HG02798 (cell line): ENCODE results near the gene MAD2L1BP.
"Not testable (repeated sequence)": the region's sequence is repeated elsewhere in the genome, so short reads cannot be mapped to it uniquely, and the experiment has no call there.

Experiments used
- ATAC-seq: cut with Tn5 transposase; IDR thresholded peaks from one replicate; pipeline ENCODE4 v1.9.1; 2021; ENCODE audit warnings: mild to moderate bottlenecking; ENCODE audit not compliant: unreplicated experiment, poor library complexity

Gene MAD2L1BP

DNA sequence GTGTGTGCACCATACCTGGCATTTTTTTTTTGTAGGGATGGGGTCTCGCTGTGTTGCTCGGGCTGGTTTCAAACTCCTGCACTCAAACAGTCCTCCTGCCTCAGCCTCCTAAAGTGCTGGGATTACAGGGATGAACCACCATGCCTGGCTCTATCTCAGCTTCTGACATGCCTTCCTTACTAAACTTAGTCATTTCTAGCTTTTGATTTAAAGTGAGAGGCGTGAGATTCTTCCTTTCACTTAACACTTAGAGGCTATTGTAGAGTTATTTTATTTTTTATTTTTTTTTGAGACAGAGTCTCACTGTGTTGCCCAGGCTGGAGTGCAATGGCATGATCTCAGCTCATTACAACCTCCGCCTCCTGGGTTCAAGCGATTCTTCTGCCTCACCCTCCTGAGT lies 27.3 kb downstream of the MAD2L1BP start:
- ATAC-seq: not testable (repeated sequence)

DNA sequence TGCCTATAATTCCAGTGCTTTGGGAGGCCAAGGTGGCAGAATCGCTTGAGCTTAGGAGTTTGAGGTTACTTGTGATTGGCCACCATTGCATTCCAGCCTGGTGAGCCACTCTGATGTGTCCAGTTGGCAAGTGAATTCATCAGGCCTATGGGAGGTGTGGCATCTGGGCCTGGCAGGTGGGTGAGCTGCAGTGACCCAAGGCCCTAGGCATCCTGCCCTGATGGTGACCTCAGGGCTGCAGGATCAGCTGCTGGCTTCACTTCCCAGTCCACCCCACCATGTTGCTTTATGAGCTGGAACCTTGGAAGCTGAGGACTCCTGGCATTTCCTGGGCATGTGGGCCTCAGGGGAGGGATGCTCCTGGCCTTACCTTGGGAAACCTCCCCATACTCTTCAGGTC lies 29.7 kb downstream of the MAD2L1BP start:
- ATAC-seq: no peak

DNA sequence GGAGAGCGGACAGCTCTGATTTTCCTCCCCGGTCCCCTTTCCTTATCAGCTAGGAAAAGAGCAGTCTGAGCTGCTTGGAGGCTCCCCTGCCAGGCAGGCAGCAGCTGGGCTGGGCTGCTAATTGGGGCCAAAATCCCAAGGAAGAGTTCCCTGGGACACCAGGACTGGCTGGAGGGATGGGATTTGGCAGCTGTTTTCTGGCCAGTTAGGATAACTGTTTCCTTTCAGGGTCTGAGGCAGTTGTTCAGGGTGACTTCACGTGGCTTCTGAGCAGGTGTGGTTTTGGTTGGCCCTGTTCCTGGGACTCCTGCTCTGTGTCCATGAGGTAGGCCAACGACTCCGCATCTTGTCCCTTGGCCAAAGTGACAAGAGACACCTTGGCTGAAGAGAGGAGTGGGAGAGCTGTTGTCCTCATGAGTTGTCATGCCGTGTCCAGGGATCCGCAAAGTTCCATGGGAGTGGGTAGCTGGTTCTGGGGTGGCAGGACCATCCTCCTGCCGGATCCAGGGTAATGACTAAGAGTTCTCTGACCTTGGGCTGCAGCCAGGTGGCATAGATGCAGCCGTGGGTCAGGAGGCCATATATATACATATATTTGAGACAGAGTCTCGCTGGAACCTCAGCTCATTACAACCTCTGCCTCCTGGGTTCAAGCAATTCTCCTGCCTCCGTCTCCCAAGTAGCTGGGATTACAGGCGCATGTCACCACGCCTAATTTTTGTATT lies 30.7 kb downstream of the MAD2L1BP start:
- no peak for ATAC-seq

DNA sequence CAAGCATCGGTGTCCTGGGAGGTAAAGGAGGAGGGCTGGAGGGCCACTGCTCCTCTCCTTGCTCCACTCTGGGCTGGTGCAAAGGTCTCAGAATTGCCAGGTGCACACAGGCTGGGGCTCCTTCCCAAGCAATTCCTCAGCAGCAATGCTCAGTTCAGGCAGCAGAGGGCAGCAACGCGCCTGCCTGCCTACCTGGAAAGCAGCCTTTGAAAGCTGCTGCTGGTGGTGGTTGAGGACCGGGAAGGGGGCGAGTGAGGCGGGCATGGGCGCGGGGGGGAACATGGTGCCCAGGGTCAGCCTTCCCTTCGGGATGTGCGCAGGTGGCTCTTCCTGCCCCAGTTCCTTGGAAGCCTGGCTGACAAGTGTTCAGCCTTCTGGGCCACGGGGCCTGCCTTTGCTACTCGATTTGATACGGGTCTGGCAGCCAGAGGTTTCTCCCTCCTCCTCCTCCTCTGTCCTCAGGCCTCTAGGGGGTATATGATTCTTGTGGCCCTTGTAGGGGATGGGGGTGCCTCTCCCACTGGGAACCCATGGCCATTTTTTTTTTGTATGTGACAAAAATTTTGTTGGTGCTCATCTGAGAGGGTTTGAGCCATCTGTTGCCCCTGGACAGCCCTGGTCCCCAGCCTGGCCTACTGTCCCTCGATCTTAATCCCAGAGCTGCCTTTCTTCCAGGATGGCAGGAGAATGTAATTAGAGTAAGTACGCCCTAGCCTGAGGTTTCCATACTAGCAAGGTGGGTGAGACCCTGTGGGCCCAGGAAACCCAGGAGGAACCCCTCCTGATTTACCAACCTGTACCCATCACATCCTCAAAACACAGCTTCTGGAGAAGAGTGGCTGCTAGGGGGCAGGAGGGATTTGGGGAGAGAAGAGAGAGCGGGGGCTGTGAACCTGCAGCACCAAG lies 31.9 kb downstream of the MAD2L1BP start:
- ATAC-seq: peak; percentile 54

DNA sequence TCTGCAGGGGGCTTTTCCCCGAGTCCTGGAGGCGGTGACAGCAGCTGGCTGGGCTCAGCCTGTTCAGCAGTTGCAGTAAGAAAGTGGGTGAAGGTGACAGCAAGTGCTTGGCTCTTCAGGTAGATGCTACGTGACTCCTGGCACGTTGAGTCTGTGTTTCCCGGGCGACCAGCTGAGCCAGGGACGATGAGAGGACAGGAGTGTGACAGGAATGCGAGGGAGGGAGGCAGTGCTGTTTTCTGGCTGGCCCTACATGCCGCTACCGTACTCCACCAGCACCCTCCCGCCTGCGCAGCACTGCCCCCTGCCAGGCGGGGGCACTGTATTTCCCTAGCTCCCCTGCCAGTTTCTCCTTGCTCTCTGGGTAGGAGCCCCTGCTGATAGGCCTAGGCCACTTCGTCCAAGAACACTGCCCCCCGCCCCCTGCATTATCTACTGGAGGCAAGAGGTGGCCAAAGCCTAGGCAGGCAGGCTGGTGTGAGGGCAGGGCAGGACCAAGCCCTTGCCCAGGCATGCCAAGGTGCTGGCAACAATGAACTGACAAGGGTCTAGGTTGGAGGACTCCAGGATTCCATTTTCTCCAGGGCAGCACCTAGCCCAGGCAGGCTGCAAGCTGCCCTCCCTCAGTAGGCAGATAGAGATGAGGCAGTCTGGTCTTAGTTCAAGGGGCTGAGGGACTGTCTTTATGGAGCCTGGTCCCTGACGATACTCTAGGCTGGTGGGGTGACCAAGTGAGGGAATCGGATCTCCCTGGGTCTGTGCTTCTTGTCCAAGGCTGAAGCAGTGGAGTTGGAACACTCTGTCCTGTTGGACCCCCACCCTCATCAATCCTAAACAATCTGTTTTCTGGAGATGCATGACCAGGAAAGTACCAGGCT lies 32.8 kb downstream of the MAD2L1BP start:
- peak; percentile 49 for ATAC-seq

DNA sequence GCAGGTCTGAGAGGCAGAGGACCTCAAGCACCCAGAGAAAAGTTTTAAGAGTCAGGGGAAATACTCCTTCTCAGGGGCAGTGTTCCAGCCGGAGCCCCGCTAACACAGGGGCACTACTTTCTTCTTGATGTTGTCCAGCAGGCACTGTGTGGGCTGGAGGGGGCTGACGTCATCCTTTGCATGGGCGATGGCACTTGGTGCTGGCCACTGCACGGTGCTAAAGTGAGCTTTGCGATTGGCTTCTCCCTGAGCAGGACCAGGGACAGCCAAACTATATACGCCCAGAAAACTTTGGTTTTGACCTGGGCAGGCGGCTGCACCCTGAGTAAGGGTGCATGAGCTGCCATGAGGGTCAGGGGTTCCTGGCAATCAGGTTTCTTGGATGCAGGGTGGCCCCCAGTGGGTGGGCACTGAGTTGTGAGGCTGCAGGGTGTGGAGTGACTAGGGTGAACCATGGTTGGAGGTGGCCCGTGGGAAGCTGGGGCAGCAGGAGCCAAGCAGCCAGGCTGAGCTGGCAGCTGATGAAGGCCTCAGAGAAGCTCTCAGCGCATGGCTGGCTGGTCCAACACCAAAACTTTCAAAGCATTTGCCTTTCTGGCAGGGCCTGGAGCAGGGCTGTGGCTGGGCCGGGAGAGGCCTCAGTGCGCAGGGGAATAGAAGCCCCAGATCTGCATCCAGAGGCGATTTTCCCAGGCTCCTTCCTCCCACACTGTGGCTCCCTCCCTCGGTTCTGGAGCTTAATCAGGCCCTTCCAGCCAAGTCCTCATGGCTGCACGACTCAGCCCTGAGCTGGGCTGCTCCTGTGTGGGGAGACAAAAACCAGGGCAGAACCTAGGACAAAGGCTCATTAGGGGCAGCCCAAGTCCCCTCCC lies 33.6 kb downstream of the MAD2L1BP start:
- no peak for ATAC-seq

DNA sequence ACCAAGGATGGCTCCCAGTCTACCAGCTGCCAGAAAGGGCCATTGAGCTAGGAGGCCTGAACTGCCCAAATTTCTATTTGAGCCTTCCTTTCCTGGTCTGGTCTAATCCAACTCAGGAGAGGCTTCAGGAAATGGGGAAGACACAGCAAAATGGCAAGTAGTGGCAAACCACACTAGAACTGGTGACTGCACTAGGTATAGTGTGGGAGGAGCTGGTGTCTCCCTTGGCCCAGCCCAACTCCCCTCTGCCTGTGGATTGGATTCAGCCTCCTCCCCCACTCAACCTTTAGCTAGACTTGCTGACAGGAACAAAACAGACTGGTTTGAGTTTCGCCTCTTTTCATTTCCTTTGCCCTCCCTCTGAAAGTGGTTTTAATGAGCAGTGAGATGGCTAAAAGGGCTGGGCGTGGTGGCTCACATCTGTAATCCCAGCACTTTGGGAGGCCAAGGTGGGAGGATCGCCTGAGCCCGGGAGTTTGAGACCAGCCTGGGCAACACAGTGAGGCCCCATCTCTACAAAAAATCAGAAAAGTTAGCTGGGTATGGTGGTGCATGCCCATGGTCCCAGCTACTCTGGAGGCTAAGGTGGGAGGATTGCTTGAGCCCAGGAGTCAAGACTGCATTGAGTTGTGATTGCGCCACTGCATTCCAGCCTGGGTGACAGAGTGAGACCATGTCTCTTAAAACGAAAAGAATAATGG lies 34.4 kb downstream of the MAD2L1BP start:
- ATAC-seq: no peak

DNA sequence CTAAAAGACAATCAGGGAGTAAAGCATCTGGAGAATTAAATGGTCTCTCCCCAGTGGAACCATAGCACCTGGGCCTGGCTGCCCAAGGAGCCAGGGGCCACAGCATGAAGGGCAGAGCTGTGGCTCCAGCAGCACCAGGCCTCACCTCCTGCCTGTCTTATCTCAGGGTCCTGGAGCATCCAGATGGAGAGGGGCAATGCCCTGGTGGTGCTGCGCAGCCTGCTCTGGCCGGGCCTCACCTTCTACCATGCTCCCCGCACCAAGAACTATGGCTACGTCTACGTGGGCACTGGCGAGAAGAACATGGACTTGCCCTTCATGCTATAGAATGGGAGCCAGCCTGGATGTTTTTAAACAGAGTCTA lies 35.0 kb downstream of the MAD2L1BP start:
- no peak for ATAC-seq

DNA sequence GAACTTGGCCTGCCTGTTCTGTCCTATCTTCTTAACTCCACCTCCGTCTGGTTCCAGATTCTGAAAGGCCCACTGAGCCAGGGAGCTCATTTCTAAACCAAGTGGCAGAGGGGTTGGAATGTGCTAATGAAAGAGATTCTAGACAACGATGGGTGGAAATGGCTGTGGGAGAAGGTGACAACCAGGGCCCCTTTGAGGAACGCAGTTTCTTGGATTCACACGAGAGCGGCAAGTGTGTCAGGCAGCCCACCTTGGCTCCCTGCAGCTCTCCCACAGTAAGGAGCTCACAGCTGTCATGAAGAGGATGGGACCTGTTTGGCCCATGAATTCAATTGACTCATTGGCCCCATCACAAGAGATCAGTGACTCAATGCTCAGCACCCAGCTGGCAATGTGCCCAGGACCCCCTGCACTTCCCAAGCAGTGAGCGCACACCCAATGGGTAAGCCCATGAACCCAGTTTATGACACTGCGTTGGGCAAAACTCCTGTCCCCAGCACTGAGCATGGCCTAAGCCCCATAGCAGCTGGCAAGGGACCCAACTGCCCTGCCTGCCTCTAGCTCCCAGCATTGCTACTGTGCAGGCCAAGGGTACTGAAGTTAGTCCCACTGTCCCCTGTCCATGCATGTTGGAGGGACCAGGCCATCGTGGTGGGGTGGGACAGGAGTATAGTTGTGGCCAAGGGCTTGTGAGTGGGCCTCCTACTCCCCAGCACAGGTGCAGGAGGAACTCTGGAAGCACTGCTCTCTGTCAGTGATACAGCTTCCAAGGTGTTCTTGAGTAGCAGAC lies 35.6 kb downstream of the MAD2L1BP start:
- no peak for ATAC-seq

DNA sequence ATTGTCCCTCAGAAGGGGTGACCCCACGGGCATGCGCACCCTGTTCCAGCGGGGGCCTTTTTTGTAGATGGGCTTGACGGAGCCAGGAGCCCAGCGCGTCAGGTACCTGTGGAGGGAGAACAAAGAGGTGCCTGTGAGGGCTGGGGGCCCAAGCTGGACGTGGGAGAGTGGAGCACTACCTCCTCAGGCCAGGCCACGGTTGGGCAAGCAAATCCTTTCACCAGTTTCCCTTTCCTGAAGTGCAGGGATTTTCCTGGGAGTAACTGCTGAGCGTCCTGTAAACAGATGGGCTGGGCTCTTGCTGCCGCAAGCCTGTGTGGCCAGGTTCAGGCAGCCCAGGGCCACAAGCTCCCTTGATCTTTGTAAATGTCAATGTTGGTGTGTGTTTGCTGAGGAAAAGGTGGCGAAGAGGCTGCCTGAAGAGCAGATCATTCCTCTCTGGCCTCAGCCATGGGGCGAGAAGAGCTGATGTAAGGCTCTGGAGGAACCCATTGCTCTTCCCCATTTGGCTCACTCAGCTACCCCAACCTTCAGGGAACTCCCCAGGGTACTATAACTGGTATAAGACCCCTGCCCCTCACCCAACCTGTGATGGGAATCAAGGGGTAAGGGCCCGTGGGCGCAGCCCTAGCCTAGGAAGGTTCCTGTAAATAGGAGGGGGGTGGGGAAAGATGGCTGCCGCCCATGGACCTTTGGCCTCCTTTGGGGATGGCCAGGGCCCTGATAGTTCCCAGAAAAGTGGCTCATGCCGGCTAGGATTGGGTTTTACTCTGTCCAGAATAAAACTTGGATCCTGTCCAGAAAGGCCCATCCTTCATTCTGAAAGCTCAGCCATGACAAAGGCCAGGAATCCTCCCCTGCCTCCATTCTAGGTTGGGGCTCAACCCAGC lies 36.4 kb downstream of the MAD2L1BP start:
- ATAC-seq: no peak

DNA sequence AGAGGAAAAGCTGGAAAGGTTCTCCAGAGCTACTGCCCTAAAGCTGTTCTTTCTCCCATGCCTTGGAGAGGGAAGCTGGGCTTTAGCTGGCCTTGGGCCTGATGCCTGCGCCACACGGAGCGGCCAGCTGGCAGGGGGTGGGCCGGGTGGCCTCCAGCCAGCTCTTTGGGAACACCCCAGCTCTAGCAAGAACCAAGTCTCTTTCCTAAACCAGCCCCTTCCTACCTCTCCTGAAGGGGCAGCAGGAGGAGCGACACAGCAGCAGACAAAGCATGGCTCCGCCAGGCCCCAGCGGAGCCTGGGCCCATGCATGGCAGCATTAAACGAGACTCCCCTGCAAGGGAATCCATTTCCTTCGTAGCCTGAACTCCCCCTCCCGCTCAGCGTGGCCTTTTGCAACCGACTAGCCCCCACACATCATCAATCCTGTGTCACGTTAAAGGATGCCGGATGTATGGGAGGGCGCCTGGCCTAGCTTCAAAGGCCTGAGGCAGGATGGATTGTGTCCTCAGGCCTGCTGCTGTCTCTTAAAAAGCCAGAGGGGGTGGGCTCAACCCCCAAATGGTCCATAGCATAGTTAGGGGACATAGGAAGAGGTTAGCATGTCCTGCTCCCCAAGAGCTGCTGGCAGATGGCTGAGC lies 37.9 kb downstream of the MAD2L1BP start:
- no peak for ATAC-seq

DNA sequence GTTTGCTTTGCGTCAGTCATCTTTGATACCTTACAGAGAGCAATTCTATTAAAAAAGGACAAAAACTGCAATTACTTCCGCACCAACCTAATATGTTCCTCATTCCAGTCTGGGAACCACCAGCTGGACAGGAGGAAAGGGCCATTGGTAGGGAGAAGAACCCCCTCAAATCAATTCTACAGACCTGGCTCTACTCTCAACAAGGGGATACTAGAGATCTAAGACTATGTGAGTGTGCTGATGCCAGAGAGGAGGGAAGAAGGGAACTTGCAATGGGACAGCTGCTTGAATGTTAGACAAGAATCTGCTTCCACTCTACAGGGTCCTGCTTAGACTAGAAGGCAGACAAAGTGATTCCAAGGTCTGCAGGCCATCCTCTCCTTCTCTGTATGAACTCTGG lies 38.7 kb downstream of the MAD2L1BP start:
- ATAC-seq: no peak

DNA sequence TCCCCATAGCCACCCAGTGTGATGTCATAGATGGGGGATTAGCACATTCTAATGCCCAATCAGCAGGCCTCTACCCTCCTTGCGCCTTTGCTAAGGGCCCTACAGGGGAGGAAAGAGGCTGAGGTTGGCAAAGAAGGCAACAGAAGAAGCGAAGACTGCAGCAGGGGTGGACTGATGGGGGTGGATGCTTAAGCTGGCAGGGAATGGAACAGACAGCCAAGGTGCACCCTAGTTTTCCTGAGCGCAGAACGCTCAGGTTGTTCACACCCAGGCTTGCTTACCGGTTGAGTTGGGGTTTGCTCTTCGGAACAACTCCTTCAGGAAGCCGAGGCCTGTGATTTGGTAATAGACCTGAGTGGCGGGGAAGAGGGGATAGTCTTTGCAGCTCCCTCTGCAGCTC lies 39.3 kb downstream of the MAD2L1BP start:
- no peak for ATAC-seq

DNA sequence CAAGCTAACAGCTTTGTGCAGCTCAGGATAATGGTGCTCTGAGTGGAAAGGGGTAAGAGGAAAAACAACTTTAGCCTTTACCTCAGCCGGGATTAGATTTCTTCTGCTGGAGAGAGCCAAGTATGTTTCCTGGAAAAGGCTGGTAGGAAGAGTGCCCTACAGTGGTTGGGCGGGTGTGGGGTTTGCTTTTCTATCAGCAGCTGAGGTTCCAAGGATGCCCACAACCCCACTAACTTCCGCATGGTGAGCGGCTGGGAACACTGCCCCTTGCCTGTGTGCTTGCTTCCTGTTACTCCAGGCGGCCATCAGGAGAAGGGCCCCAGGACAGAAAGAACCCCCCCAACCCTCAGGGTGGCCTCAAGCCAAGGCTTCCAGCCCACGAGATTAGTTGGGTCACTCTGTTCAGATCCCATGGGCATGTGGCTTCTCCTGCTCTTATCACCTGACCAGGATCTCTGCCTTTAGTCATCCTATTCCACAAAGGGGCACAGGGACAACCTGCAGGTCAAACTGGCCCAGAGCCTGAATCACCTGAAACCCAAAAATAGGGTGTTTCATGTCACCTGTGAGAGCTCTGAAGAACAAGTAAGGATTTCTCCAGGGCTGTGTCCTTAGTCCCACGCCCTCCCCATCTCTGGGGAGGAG lies 41.4 kb downstream of the MAD2L1BP start:
- no peak for ATAC-seq

DNA sequence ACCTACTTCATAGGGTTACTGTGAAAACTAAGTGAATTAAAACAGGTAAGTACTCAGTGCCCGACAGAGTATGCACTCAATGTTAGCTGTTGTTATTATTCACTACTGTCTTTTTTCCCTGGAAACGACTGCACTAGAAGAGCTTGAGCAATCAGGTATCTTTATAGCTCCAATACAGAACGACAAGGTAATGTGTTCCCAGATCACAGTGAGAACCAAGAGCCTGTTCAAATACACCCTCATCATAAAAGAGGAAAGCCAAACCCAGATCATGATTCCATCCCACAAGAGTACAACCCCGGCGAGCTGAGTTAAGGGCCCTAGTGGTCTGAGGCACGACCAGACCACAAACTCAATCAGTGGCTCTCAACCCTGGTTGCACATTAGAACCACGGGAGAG lies 42.1 kb downstream of the MAD2L1BP start:
- ATAC-seq: no peak

DNA sequence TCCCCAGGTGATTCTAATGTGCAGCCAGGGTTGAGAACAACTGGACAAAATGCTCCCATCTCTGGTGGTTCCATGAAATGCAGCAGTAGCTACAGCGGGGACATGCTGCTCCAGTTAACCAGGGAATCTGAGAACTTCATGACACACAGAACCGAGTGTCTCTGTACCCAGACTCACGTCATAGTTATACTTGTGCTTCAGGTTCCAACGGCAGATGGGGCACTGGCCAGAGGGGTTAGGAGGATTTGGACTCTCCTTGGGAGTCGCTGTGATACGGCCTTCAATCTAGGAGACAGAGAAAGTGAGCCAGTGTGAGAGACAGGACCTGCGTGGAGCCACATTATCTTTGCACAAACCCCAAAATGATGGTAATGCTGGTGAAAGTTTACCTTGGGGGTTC lies 42.7 kb downstream of the MAD2L1BP start:
- no peak for ATAC-seq

DNA sequence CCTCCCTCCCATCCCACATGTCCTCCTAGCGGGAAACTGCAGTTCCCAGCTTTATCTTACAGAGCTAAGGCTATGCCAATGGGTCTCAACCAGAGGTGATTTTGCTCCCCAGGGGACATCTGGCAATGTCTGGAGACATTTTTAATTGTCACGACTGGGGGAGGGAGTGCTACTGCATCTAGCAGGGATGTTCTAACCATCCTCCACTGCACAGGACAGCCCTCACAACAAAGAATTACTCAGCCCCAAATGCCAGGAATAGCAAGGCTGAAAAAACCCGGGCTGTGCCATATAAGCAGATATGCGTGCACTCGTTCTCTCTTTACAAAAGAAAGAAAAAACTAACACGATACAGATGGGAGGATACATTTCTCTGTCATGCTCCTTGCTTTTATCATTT lies 43.4 kb downstream of the MAD2L1BP start:
- no peak for ATAC-seq
